HepG2 (cell line): ENCODE measurements around the gene VRK3. TPM values are rescaled to one million over a fixed set of nuclear protein-coding genes. Genes with fewer than 3 reads are reported as not detected.

Experiments
- HNF1B ChIP-seq: sonication (generic); formaldehyde crosslinking; IDR thresholded peaks from 2 replicates; pipeline ENCODE4 v1.5.1; 2020; ENCODE audit warnings: mild to moderate bottlenecking, moderate library complexity, missing genetic modification reagents
- MAFG ChIP-seq: sonication (generic); formaldehyde crosslinking; IDR thresholded peaks from 2 replicates; pipeline ENCODE4 v1.5.1; 2020; ENCODE audit warnings: mild to moderate bottlenecking, missing genetic modification reagents
- NR2F2 ChIP-seq: IDR thresholded peaks from 2 replicates; pipeline ENCODE4 v1.6.1; 2012; ENCODE audit warnings: low read depth, inconsistent platforms, borderline replicate concordance
- RAD21 ChIP-seq: fragments of 450-650 bp; formaldehyde crosslinking; IDR thresholded peaks from 2 replicates; pipeline ENCODE4 v1.5.0; 2020; ENCODE audit warnings: mild to moderate bottlenecking
- SAFB2 ChIP-seq: sonication (generic); formaldehyde crosslinking; IDR thresholded peaks from 2 replicates; pipeline ENCODE4 v1.5.1; 2020; ENCODE audit warnings: missing genetic modification reagents, low read depth, mild to moderate bottlenecking, borderline replicate concordance
- SIN3B ChIP-seq: fragments of 150-350 bp; IDR thresholded peaks from 2 replicates; pipeline ENCODE4 v1.6.1; 2014; ENCODE audit warnings: low read length
- TFE3 ChIP-seq: IDR thresholded peaks from 2 replicates; pipeline ENCODE4 v1.6.1; 2016
- U2AF2 ChIP-seq: fragments of 200-400 bp; formaldehyde crosslinking; IDR thresholded peaks from 2 replicates; pipeline ENCODE4 v1.6.1; 2017; ENCODE audit warnings: low read depth, mild to moderate bottlenecking, low read length
- YEATS4 ChIP-seq: sonication (generic); formaldehyde crosslinking; IDR thresholded peaks from 2 replicates; pipeline ENCODE4 v1.4.0; 2020; ENCODE audit warnings: missing genetic modification reagents, borderline replicate concordance
- ZBTB34 ChIP-seq: sonication (generic); formaldehyde crosslinking; IDR thresholded peaks from 2 replicates; pipeline ENCODE4 v1.8.0; 2022; ENCODE audit warnings: mild to moderate bottlenecking, missing genetic modification reagents
- ZFP36 ChIP-seq: fragments of 150-350 bp; IDR thresholded peaks from 2 replicates; pipeline ENCODE4 v1.6.1; 2018; ENCODE audit warnings: borderline replicate concordance, low read length, low read depth; ENCODE audit not compliant: partially characterized antibody
- ZIK1 ChIP-seq: sonication (generic); formaldehyde crosslinking; IDR thresholded peaks from 2 replicates; pipeline ENCODE4 v1.5.0; 2020; ENCODE audit warnings: mild to moderate bottlenecking, low read depth, missing genetic modification reagents, borderline replicate concordance
- ZNF496 ChIP-seq: sonication (generic); formaldehyde crosslinking; IDR thresholded peaks from 2 replicates; pipeline ENCODE4 v1.8.1; 2023; ENCODE audit warnings: mild to moderate bottlenecking, moderate library complexity, missing genetic modification reagents; ENCODE audit not compliant: insufficient replicate concordance
- ZNF512 ChIP-seq: sonication (generic); formaldehyde crosslinking; IDR thresholded peaks from 2 replicates; pipeline ENCODE4 v1.4.0; 2020; ENCODE audit warnings: mild to moderate bottlenecking, missing genetic modification reagents
- ZNF562 ChIP-seq: sonication (generic); formaldehyde crosslinking; IDR thresholded peaks from 2 replicates; pipeline ENCODE4 v1.8.0; 2022; ENCODE audit warnings: missing genetic modification reagents, borderline replicate concordance
- ZNF660 ChIP-seq: sonication (generic); formaldehyde crosslinking; IDR thresholded peaks from 2 replicates; pipeline ENCODE4 v1.5.1; 2020; ENCODE audit warnings: mild to moderate bottlenecking, low read depth, missing genetic modification reagents, borderline replicate concordance
- ZNF781 ChIP-seq: sonication (generic); formaldehyde crosslinking; IDR thresholded peaks from 2 replicates; pipeline ENCODE4 v1.5.1; 2020; ENCODE audit warnings: borderline replicate concordance, mild to moderate bottlenecking, missing genetic modification reagents; ENCODE audit errors: not compliant biosample characterization
- ZNF792 ChIP-seq: IDR thresholded peaks from 2 replicates; pipeline ENCODE4 v1.6.1; 2016
- polyA plus RNA-seq, 8 experiments: library from polyadenylated mRNA; depleted of rRNA in 3 of 8; stranded (reverse) in 7 of 8; unstranded in 1 of 8; fragments of >200 nt; fragmentation: Illumina TruSeq in 4 of 8; extraction: Trizol in 4 of 8; gene quantifications; 2 replicates each; pipeline versions ENCODE4 v1.2.1 to v1.2.3, GENCODE V29; 2011 to 2016; ENCODE audit warnings: low read depth in 4 of 8, missing spikeins in 1 of 8, mixed read lengths in 1 of 8; ENCODE audit not compliant: insufficient read depth in 1 of 8
- total RNA-seq, 5 experiments: library from RNA; depleted of rRNA; stranded (reverse); fragments of >200 nt; fragmentation: Illumina TruSeq; extraction: Trizol; gene quantifications; 2 replicates each; pipeline ENCODE4 v1.2.3, GENCODE V29; 2016; ENCODE audit warnings: low read depth in 1 of 5
- TF ChIP-seq, protein P1 (sequence below): sonication (generic); formaldehyde crosslinking; IDR thresholded peaks from 2 replicates; pipeline ENCODE4 v1.4.0; 2020; ENCODE audit warnings: missing genetic modification reagents, borderline replicate concordance

VRK3 gene
- total and polyA plus RNA-seq, 2 of the 13 experiments (the other 11 are each of a cell fraction or from before 2014, with no cell fraction given): 23.8 to 28.3 TPM

GRCh38 chr19:49929611-49930482 is 95.3 kb downstream of the VRK3 start (continued):
- peak; percentile 68 for TF ChIP-seq HNF1B (CRISPR knock-in tag)
- TF ChIP-seq SIN3B: no peak
- no peak for TF ChIP-seq ZNF660 (CRISPR knock-in tag)
- TF ChIP-seq, protein P1, sequence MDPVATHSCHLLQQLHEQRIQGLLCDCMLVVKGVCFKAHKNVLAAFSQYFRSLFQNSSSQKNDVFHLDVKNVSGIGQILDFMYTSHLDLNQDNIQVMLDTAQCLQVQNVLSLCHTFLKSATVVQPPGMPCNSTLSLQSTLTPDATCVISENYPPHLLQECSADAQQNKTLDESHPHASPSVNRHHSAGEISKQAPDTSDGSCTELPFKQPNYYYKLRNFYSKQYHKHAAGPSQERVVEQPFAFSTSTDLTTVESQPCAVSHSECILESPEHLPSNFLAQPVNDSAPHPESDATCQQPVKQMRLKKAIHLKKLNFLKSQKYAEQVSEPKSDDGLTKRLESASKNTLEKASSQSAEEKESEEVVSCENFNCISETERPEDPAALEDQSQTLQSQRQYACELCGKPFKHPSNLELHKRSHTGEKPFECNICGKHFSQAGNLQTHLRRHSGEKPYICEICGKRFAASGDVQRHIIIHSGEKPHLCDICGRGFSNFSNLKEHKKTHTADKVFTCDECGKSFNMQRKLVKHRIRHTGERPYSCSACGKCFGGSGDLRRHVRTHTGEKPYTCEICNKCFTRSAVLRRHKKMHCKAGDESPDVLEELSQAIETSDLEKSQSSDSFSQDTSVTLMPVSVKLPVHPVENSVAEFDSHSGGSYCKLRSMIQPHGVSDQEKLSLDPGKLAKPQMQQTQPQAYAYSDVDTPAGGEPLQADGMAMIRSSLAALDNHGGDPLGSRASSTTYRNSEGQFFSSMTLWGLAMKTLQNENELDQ (CRISPR knock-in tag): no peak
- peak; percentile 50 for TF ChIP-seq ZNF781 (CRISPR knock-in tag)
- TF ChIP-seq SAFB2: peak; percentile 66; the same call in 1 of the 2 replicates
- peak; percentile 64 for TF ChIP-seq TFE3 (CRISPR knock-in tag)
- TF ChIP-seq U2AF2: 0 out of 2 replicates have a peak, but pooled peaks have one; percentile 59
- no peak for TF ChIP-seq ZNF562 (CRISPR knock-in tag)
- TF ChIP-seq ZBTB34 (CRISPR knock-in tag): no peak
- no peak for TF ChIP-seq ZNF512 (CRISPR knock-in tag)
- TF ChIP-seq ZIK1 (CRISPR knock-in tag): peak; percentile 91
- TF ChIP-seq RAD21: peak; percentile 24; the same call in 1 of the 2 replicates
- TF ChIP-seq MAFG: no peak
- TF ChIP-seq ZNF496 (CRISPR knock-in tag): no peak
- TF ChIP-seq YEATS4 (CRISPR knock-in tag): peak; percentile 87; the same call in 1 of the 2 replicates
- 0 out of 2 replicates have a peak, but pooled peaks have one; percentile 53 for TF ChIP-seq ZNF792
- no peak for TF ChIP-seq NR2F2
- no peak for TF ChIP-seq ZFP36
